HG03135 (cell line): ENCODE data around the gene SRPK2.

Source experiments
- ATAC-seq: cut with Tn5 transposase; IDR thresholded peaks from one replicate; pipeline ENCODE4 v1.9.1; 2021; ENCODE audit warnings: mild to moderate bottlenecking, moderate library complexity; ENCODE audit not compliant: unreplicated experiment

Gene SRPK2

GRCh38 chr7:105151152-105151551 lies 237.6 kb downstream of the SRPK2 start:
- ATAC-seq, result no peak

GRCh38 chr7:105149827-105150226 lies 238.9 kb downstream of the SRPK2 start:
- ATAC-seq, result no peak

- no peak for ATAC-seq
Observed at GRCh38 chr7:105141068-105141467, 247.7 kb downstream of the SRPK2 start.

- ATAC-seq, result no peak
Observed at GRCh38 chr7:105139381-105139780, 249.3 kb downstream of the SRPK2 start.

- ATAC-seq, result no peak
Observed at GRCh38 chr7:105137898-105138297, 250.8 kb downstream of the SRPK2 start.

- ATAC-seq, result no peak
Observed at GRCh38 chr7:105136221-105136620, 252.5 kb downstream of the SRPK2 start.

GRCh38 chr7:105133986-105134655 lies 254.6 kb downstream of the SRPK2 start:
- ATAC-seq, result no peak

- ATAC-seq, result no peak
Observed at GRCh38 chr7:105133358-105133757, 255.4 kb downstream of the SRPK2 start.

GRCh38 chr7:105132835-105133234 lies 255.9 kb downstream of the SRPK2 start:
- ATAC-seq, result no peak

- no peak for ATAC-seq
Observed at GRCh38 chr7:105132335-105132734, 256.4 kb downstream of the SRPK2 start.

- no peak for ATAC-seq
Observed at GRCh38 chr7:105131890-105132289, 256.8 kb downstream of the SRPK2 start.

GRCh38 chr7:105131033-105131656 lies 257.6 kb downstream of the SRPK2 start:
- ATAC-seq, result no peak

- no peak for ATAC-seq
Observed at GRCh38 chr7:105130580-105130979, 258.1 kb downstream of the SRPK2 start.

GRCh38 chr7:105130048-105130447 lies 258.7 kb downstream of the SRPK2 start:
- no peak for ATAC-seq

- ATAC-seq, result no peak
Observed at GRCh38 chr7:105127179-105127578, 261.5 kb downstream of the SRPK2 start.

- no peak for ATAC-seq
Observed at GRCh38 chr7:105126436-105126975, 262.2 kb downstream of the SRPK2 start.

GRCh38 chr7:105125745-105126144 lies 263.0 kb downstream of the SRPK2 start:
- no peak for ATAC-seq

GRCh38 chr7:105122619-105123018 lies 266.1 kb downstream of the SRPK2 start:
- no peak for ATAC-seq

GRCh38 chr7:105118612-105119600 lies 269.8 kb downstream of the SRPK2 start:
- ATAC-seq, result no peak

GRCh38 chr7:105112440-105113418 lies 276.0 kb downstream of the SRPK2 start:
- ATAC-seq, result no peak
